Breast epithelium (tissue), 4 donors: Measurements from ENCODE around the gene CD200. TPM values are rescaled to one million over a fixed set of nuclear protein-coding genes. Genes with fewer than 3 reads are reported as not detected.

Experiments used
- DNase-seq, 2 donors: peaks; one replicate each; pipeline ENCODE4 v3.0.0-alpha.2; 2019; ENCODE audit warnings: low spot score in 2 of 2
- H3K27ac ChIP-seq, 2 donors: fragments of 200-600 bp; sonication (generic) in 1 of 2; one replicate each; pipeline ENCODE4 v1.5.1; 2016 to 2019; ENCODE audit warnings: mild to moderate bottlenecking in 1 of 2
- H3K27me3 ChIP-seq, 2 donors: fragments of 200-600 bp; sonication (generic) in 1 of 2; one replicate each; pipeline versions ENCODE4 v1.5.1 to v1.6.0; 2017 to 2019; ENCODE audit warnings: control low read depth in 1 of 2, mild to moderate bottlenecking in 1 of 2
- H3K36me3 ChIP-seq: fragments of 200-600 bp; one replicate; pipeline ENCODE4 v1.5.1; 2019
- H3K4me1 ChIP-seq, 2 donors: fragments of 200-600 bp; sonication (generic); one replicate each; pipeline ENCODE4 v1.5.1; 2016 to 2019; ENCODE audit warnings: control low read depth in 1 of 2
- H3K4me3 ChIP-seq, 3 donors: fragments of 200-600 bp; sonication (generic); 1 replicate in 2 of 3; 2 replicates in 1 of 3; pipeline ENCODE4 v1.5.1; 2016 to 2019; ENCODE audit warnings: mild to moderate bottlenecking in 3 of 3, moderate library complexity in 2 of 3
- H3K9me3 ChIP-seq, 2 donors: fragments of 200-600 bp; sonication (generic) in 1 of 2; one replicate each; pipeline ENCODE4 v1.5.1; 2016 to 2019; ENCODE audit warnings: control low read depth in 1 of 2
- POLR2A ChIP-seq: fragments of 450-650 bp; IDR thresholded peaks from one replicate; pipeline ENCODE4 v1.6.1; 2016; ENCODE audit warnings: antibody characterized with exemption, mild to moderate bottlenecking, moderate library complexity
- POLR2AphosphoS5 ChIP-seq, 3 donors: sonication (generic); formaldehyde crosslinking; IDR thresholded peaks; one replicate each; pipeline ENCODE4 v1.6.1; 2017; ENCODE audit warnings: antibody characterized with exemption in 3 of 3
- intact Hi-C: fragments of 100-400 bp; cut with DNase I; formaldehyde crosslinking; loops from one replicate; pipeline ENCODE4 v1.15.1; 2023; ENCODE audit warnings: low total_unique reads
- total RNA-seq, 3 donors: library from RNA; depleted of rRNA; stranded (reverse); fragments of >200 nt; gene quantifications; one replicate each; pipeline ENCODE4 v1.1.0, GENCODE V29; 2016
- TF ChIP-seq, protein P1 (sequence below), 3 donors: fragments of 450-650 bp; IDR thresholded peaks; one replicate each; pipeline ENCODE4 v1.5.1; 2016 to 2017; ENCODE audit warnings: antibody characterized with exemption in 3 of 3, mild to moderate bottlenecking in 3 of 3, moderate library complexity in 3 of 3

Gene CD200
- total RNA-seq, 3 donors from 2014 or later = 4.8 to 20.8 (median 17.0) TPM

DNA sequence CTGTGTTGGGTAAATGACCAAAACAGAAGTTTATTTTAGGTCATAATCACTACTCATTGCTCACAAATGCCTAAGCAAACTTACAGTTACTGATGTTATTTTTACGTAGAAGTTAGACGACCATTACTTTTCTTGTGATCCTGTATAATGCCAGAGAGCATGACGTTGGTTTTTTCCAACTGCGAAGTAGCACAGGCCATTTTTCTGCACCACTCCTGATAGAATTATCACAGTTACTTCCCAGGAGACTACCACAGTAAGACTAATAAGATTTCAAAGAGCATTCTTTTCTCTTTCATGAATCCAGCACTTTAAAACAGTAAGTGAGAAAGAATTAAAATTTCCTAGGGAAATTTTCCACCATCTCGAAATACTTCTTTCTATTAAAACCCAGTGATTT lies 19.8 kb downstream of the CD200 start:
- TF ChIP-seq, protein P1, sequence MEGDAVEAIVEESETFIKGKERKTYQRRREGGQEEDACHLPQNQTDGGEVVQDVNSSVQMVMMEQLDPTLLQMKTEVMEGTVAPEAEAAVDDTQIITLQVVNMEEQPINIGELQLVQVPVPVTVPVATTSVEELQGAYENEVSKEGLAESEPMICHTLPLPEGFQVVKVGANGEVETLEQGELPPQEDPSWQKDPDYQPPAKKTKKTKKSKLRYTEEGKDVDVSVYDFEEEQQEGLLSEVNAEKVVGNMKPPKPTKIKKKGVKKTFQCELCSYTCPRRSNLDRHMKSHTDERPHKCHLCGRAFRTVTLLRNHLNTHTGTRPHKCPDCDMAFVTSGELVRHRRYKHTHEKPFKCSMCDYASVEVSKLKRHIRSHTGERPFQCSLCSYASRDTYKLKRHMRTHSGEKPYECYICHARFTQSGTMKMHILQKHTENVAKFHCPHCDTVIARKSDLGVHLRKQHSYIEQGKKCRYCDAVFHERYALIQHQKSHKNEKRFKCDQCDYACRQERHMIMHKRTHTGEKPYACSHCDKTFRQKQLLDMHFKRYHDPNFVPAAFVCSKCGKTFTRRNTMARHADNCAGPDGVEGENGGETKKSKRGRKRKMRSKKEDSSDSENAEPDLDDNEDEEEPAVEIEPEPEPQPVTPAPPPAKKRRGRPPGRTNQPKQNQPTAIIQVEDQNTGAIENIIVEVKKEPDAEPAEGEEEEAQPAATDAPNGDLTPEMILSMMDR (IDR thresholded peaks at IDR 0.05) = no peak
- TF ChIP-seq POLR2A = no peak
- TF ChIP-seq POLR2AphosphoS5 (IDR thresholded peaks at IDR 0.05) = no peak
- no peak for DNase-seq
- intact Hi-C loops = no loop called here
- Histone ChIP-seq H3K4me3 (no peak overlapping the region), H3K9me3 (no peaks in the 10 kb centered on the region), H3K36me3 (no peaks in the 10 kb centered on the region), H3K27me3 (no peaks in the 10 kb centered on the region), H3K4me1 (no peaks in the 10 kb centered on the region), H3K27ac (peak overlapping the region in 1 of 2 donors; percentile 40)

DNA sequence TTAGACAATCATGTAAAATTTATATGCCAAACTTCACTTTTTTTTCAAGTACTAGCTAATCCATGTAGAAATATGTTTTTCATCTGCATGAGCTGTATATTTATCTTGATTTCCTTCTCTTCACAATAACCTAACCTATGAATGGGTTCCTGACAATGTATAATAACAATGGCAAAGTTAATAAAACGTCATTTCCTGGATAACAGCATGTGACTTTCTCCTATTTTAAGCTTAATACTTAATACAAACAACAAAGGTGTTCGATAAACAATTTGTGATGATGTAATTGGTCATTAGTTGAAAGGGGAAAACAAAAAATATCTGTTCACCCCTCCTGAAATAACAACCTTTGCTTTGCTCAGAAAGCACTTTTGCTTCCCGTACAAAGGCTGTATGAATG lies 20.4 kb downstream of the CD200 start:
- no peak overlapping the region for H3K27ac ChIP-seq
- no peak for TF ChIP-seq POLR2AphosphoS5 (IDR thresholded peaks at IDR 0.05)
- TF ChIP-seq POLR2A = no peak
- TF ChIP-seq, protein P1 (IDR thresholded peaks at IDR 0.05) = no peak
- no peaks in the 10 kb centered on the region for H3K36me3 ChIP-seq
- H3K4me1 ChIP-seq = no peaks in the 10 kb centered on the region
- intact Hi-C loops = no loop called here
- DNase-seq = no peak
- H3K27me3 ChIP-seq = no peaks in the 10 kb centered on the region
- H3K9me3 ChIP-seq = no peaks in the 10 kb centered on the region
- H3K4me3 ChIP-seq = no peak overlapping the region

DNA sequence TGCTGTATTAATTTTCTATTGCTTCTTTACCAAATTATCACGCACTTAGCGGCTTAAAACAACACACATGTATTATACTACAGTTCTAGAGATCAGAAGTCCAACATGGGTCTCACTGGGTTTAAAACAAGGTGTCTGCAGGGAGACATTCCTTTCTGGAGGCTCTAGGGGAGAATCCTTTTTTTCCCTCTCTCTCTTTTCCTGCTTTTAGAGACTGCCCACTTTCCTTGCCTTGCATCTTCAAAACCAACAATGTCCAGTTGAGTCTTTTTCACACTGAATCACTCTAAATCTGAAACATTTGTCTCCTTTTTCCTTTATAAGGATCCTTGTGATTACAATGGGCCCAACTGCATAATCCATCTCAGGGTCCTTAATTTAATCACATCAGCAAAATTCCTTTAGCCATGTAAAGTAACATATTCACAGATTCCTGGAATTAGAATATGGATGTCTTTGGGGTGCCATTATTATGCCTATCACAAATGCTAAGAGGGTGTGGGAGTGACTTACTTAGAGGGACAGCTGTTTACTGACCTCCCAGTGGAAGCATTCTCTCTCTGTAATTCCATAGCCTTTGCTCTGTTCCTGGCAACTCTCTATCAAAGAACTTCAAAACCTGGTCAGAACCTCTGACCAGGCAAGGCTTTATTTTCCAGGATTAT lies 21.8 kb downstream of the CD200 start:
- H3K36me3 ChIP-seq = no peaks in the 10 kb centered on the region
- no peak for TF ChIP-seq POLR2A
- TF ChIP-seq, protein P1 (IDR thresholded peaks at IDR 0.05) = no peak
- TF ChIP-seq POLR2AphosphoS5 (IDR thresholded peaks at IDR 0.05) = no peak
- no peak overlapping the region for H3K4me3 ChIP-seq
- H3K27ac ChIP-seq = no peak overlapping the region
- H3K27me3 ChIP-seq = no peaks in the 10 kb centered on the region
- H3K9me3 ChIP-seq = no peaks in the 10 kb centered on the region
- no peaks in the 10 kb centered on the region for H3K4me1 ChIP-seq
- intact Hi-C loops = no loop called here
- no peak for DNase-seq

DNA sequence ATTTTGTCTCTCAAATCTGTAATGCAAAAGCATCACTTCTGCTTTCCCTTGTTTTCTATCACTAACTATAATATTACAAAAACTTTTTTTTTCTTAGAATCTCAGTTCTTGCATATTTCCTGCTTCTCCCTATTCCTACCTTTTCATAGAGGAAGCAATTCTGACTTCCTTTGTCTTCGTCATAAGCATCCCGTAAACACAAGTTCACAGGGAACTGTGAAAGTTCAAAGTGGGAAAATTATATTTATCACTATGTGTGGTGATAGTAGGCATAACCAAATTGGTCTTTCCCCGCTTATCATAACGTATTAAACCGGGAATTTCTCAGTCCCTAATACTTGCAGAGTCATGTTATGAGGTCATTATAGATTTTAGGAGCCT lies 22.3 kb downstream of the CD200 start:
- Histone ChIP-seq H3K27ac (no peak overlapping the region), H3K4me3 (no peak overlapping the region), H3K27me3 (no peaks in the 10 kb centered on the region), H3K9me3 (no peaks in the 10 kb centered on the region), H3K36me3 (no peaks in the 10 kb centered on the region), H3K4me1 (no peaks in the 10 kb centered on the region)
- DNase-seq = no peak
- intact Hi-C loops = no loop called here
- TF ChIP-seq POLR2AphosphoS5 (IDR thresholded peaks at IDR 0.05) (no peak), POLR2A (no peak)
- TF ChIP-seq, protein P1 (IDR thresholded peaks at IDR 0.05) = no peak

DNA sequence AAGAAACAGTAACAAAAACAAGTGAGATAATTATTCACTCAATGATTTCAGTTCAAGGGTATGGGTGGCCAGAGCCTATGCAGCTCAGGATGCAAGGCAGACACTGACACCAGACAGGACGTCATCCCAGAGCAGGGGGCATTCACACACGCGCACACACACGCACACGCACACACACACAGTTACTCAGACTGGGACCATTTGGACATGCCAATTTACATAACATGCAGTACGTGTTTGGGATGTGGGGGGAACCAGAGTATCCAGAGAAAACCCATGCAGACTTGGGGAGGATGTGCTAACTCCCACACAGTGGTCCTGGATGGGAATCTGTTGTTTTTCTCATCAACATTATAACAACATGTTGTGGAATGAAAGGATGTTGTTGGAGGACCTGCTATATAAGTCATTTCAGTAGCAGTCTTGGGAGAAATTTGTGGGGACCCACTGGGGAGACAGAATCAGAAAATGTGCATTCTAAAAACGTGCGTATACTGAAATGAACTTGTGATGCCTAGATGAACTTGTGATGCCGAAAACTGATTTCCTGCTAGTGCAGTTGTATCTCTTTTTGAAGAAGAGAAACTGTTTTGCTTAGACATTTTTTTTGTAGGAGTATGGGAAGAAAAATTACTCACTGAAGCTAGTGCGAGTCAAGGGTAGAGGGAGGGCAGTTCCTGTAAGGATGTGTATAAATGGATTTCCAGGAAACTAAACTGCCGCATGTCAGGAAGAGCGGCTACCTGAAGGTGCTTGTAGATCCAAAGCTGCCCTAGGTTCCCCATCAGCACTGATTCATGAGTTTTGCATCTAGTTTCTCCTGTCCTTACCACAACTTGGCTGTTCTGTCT lies 25.2 kb downstream of the CD200 start:
- H3K4me3 ChIP-seq = peak overlapping the region in 2 of 3 donors; percentile 20 to 47
- no peaks in the 10 kb centered on the region for H3K4me1 ChIP-seq
- no peaks in the 10 kb centered on the region for H3K9me3 ChIP-seq
- TF ChIP-seq, protein P1 (IDR thresholded peaks at IDR 0.05) = no peak
- TF ChIP-seq POLR2AphosphoS5 (IDR thresholded peaks at IDR 0.05) (no peak), POLR2A (no peak)
- intact Hi-C loops = no loop called here
- no peaks in the 10 kb centered on the region for H3K36me3 ChIP-seq
- no peak for DNase-seq
- no peaks in the 10 kb centered on the region for H3K27me3 ChIP-seq
- H3K27ac ChIP-seq = peak overlapping the region; percentile 43 to 67
